GM23338 (cell line): Measurements from ENCODE around the gene TULP1. TPM values are rescaled to one million over a fixed set of nuclear protein-coding genes. Genes with fewer than 3 reads are reported as not detected.

Source experiments
- ATAC-seq: fragments of 200-7000 bp; cut with Tn5 transposase; 3 replicates; pipeline ENCODE4 v1.9.1; 2020
- DNase-seq: peaks from one replicate; pipeline ENCODE4 v3.0.0-alpha.2; 2015; ENCODE audit warnings: low spot score
- H2AFZ ChIP-seq: fragments of 200-600 bp; sonication (generic); 2 replicates; pipeline ENCODE4 v1.8.0; 2016; ENCODE audit warnings: antibody characterized with exemption, mild to moderate bottlenecking, moderate library complexity
- H3F3A ChIP-seq: fragments of 200-600 bp; sonication (generic); replicated peaks from 2 replicates; pipeline ENCODE4 v1.8.0; 2017; ENCODE audit warnings: antibody characterized with exemption, mixed run types, low read depth
- H3K27ac ChIP-seq: fragments of 200-600 bp; sonication (generic); 2 replicates; pipeline ENCODE4 v1.6.1; 2016; ENCODE audit warnings: low read depth
- H3K27me3 ChIP-seq: fragments of 200-600 bp; sonication (generic); 2 replicates; pipeline ENCODE4 v1.8.0; 2016; ENCODE audit warnings: mild to moderate bottlenecking, mixed run types, moderate library complexity; ENCODE audit not compliant: insufficient read depth
- H3K36me3 ChIP-seq: fragments of 200-600 bp; sonication (generic); 2 replicates; pipeline ENCODE4 v1.8.0; 2016; ENCODE audit warnings: mild to moderate bottlenecking; ENCODE audit not compliant: insufficient read depth
- H3K4me1 ChIP-seq: fragments of 200-600 bp; sonication (generic); 2 replicates; pipeline ENCODE4 v1.8.0; 2016; ENCODE audit warnings: mild to moderate bottlenecking, moderate library complexity; ENCODE audit not compliant: insufficient read depth
- H3K4me2 ChIP-seq: fragments of 200-600 bp; sonication (generic); 2 replicates; pipeline ENCODE4 v1.7.1; 2017; ENCODE audit warnings: mixed run types
- H3K4me3 ChIP-seq: fragments of 200-600 bp; sonication (generic); 2 replicates; pipeline ENCODE4 v1.6.1; 2016; ENCODE audit warnings: mixed run types
- H3K79me2 ChIP-seq: fragments of 200-600 bp; sonication (generic); replicated peaks from 2 replicates; pipeline ENCODE4 v1.8.0; 2017; ENCODE audit warnings: mild to moderate bottlenecking; ENCODE audit not compliant: insufficient read depth
- H3K9me2 ChIP-seq: fragments of 200-600 bp; sonication (generic); 2 replicates; pipeline ENCODE4 v1.8.0; 2017; ENCODE audit not compliant: insufficient read depth
- H4K20me1 ChIP-seq: fragments of 200-600 bp; sonication (generic); replicated peaks from 2 replicates; pipeline ENCODE4 v1.8.0; 2017; ENCODE audit warnings: mild to moderate bottlenecking; ENCODE audit not compliant: insufficient read depth
- H3K27ac Mint-ChIP-seq: 2 replicates; pipeline ENCODE4 v1.8.0; 2020; ENCODE audit warnings: inconsistent platforms, mild to moderate bottlenecking, moderate library complexity, mixed read lengths
- H3K27me3 Mint-ChIP-seq: 3 replicates; pipeline ENCODE4 v1.8.0; 2022; ENCODE audit warnings: low read depth, mild to moderate bottlenecking, moderate library complexity, mixed read lengths, inconsistent platforms; ENCODE audit not compliant: insufficient read depth, poor library complexity
- H3K36me3 Mint-ChIP-seq: 3 replicates; pipeline ENCODE4 v1.8.0; 2021; ENCODE audit warnings: low read depth, mild to moderate bottlenecking, inconsistent platforms, moderate library complexity, mixed read lengths
- H3K4me1 Mint-ChIP-seq: 3 replicates; pipeline ENCODE4 v1.8.0; 2020; ENCODE audit warnings: mild to moderate bottlenecking, inconsistent platforms, mixed read lengths
- H3K4me3 Mint-ChIP-seq: 3 replicates; pipeline ENCODE4 v1.8.0; 2021; ENCODE audit warnings: moderate library complexity, mild to moderate bottlenecking, inconsistent platforms, mixed read lengths
- H3K9me3 Mint-ChIP-seq: 3 replicates; pipeline ENCODE4 v1.8.0; 2020; ENCODE audit warnings: moderate library complexity, mild to moderate bottlenecking, inconsistent platforms, mixed read lengths
- CREB1 ChIP-seq: fragments of 250-450 bp; sonication (Bioruptor Pico); IDR thresholded peaks from 2 replicates; pipeline ENCODE4 v1.5.0; 2020; ENCODE audit warnings: low read depth, mild to moderate bottlenecking, moderate library complexity
- EZH2 ChIP-seq: fragments of 200-600 bp; sonication (generic); IDR thresholded peaks from one replicate; pipeline ENCODE4 v1.8.0; 2017; ENCODE audit warnings: antibody characterized with exemption, mild to moderate bottlenecking, low read depth; ENCODE audit not compliant: unreplicated experiment
- EZH2phosphoT487 ChIP-seq: fragments of 200-600 bp; sonication (generic); IDR thresholded peaks from one replicate; pipeline ENCODE4 v1.8.1; 2018; ENCODE audit warnings: antibody characterized with exemption; ENCODE audit not compliant: unreplicated experiment
- JUNB ChIP-seq: IDR thresholded peaks from one replicate; pipeline ENCODE4 v1.6.1; 2016; ENCODE audit warnings: antibody characterized with exemption; ENCODE audit not compliant: unreplicated experiment
- NANOG ChIP-seq: IDR thresholded peaks from 2 replicates; pipeline ENCODE4 v1.6.1; 2016; ENCODE audit warnings: antibody characterized with exemption, borderline replicate concordance
- POLR2AphosphoS5 ChIP-seq: IDR thresholded peaks from 2 replicates; pipeline ENCODE4 v1.6.1; 2016; ENCODE audit warnings: antibody characterized with exemption, low read depth
- STAT1 ChIP-seq: IDR thresholded peaks from one replicate; pipeline ENCODE4 v1.6.1; 2016; ENCODE audit warnings: antibody characterized with exemption; ENCODE audit not compliant: unreplicated experiment
- ZNF114 ChIP-seq: fragments of 250-450 bp; sonication (Bioruptor Pico); IDR thresholded peaks from 2 replicates; pipeline ENCODE4 v1.5.0; 2020; ENCODE audit warnings: mild to moderate bottlenecking, moderate library complexity
- ZNF331 ChIP-seq: fragments of 250-450 bp; sonication (Bioruptor Pico); IDR thresholded peaks from 2 replicates; pipeline ENCODE4 v1.5.0; 2020; ENCODE audit warnings: low read depth, mild to moderate bottlenecking, moderate library complexity
- polyA plus RNA-seq: library from polyadenylated mRNA; unstranded; fragments of >200 nt; fragmentation: Nextera tagmentation; extraction: Ambion mirVana; gene quantifications from 2 replicates; pipeline ENCODE4 v1.2.1, GENCODE V29; 2016
- total RNA-seq: library from RNA; depleted of rRNA; stranded (reverse); fragments of >200 nt; shearing (Covaris generic); gene quantifications from 2 replicates; pipeline ENCODE4 v1.2.3, GENCODE V29; 2014
- TF ChIP-seq, protein P1 (sequence below): fragments of 250-450 bp; sonication (Bioruptor Pico); IDR thresholded peaks from 2 replicates; pipeline ENCODE4 v1.5.0; 2020; ENCODE audit warnings: mild to moderate bottlenecking, moderate library complexity
- TF ChIP-seq, protein P2 (sequence below): IDR thresholded peaks from 2 replicates; pipeline ENCODE4 v1.6.1; 2016; ENCODE audit warnings: antibody characterized with exemption
- TF ChIP-seq, protein P3 (sequence below), 2 experiments: fragments of 200-600 bp in 1 of 2; sonication (generic) in 1 of 2; conservative IDR thresholded peaks; 2 replicates each; pipeline versions ENCODE4 v1.5.1 to v1.6.1; 2016 to 2017; ENCODE audit warnings: antibody characterized with exemption in 2 of 2, low read depth in 2 of 2, mild to moderate bottlenecking in 2 of 2, moderate library complexity in 1 of 2
- TF ChIP-seq, protein P4 (sequence below): IDR thresholded peaks from one replicate; pipeline ENCODE4 v1.6.1; 2018; ENCODE audit warnings: antibody characterized with exemption; ENCODE audit not compliant: unreplicated experiment

TULP1 gene
- total and polyA plus RNA-seq, 2 experiments from 2014 or later: 3.0 to 3.8 TPM

DNA sequence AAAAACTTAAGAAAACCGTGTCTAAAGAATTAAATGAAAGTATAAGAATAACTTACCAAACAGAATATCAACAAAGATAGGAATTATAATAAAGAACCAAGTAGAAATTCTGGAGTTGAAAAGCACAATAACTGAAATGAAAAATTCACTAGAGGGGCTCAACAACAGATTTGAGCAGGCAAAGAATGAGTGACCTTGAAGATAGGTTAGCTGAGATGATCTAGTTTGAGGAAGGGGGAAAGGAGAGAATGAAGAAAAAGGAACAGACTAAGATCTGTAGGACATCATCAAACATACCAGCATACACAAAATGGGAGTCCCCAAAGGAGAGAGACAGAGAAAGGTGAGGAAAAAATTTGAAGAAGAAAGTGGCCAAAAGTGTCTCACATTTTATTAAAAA lies 37.7 kb upstream of the TULP1 start:
- Mint-ChIP-seq H3K4me3 (no peak overlapping the region), H3K9me3 (no peaks in the 10 kb centered on the region; the same call in 2 of the 3 replicates), H3K27me3 (no peaks in the 10 kb centered on the region), H3K36me3 (no peaks in the 10 kb centered on the region), H3K4me1 (peaks cover 2% of the 10 kb centered on the region), H3K27ac (no peak overlapping the region)
- Histone ChIP-seq H2AFZ (no peak overlapping the region), H3K27ac (no peak overlapping the region), H3K79me2 (no peaks in the 10 kb centered on the region), H3F3A (no peaks in the 10 kb centered on the region), H3K36me3 (no peaks in the 10 kb centered on the region), H3K27me3 (no peaks in the 10 kb centered on the region), H3K9me2 (no peaks in the 10 kb centered on the region), H4K20me1 (no peaks in the 10 kb centered on the region), H3K4me1 (no peaks in the 10 kb centered on the region), H3K4me2 (no peak overlapping the region), H3K4me3 (no peak overlapping the region)
- TF ChIP-seq, protein P1, sequence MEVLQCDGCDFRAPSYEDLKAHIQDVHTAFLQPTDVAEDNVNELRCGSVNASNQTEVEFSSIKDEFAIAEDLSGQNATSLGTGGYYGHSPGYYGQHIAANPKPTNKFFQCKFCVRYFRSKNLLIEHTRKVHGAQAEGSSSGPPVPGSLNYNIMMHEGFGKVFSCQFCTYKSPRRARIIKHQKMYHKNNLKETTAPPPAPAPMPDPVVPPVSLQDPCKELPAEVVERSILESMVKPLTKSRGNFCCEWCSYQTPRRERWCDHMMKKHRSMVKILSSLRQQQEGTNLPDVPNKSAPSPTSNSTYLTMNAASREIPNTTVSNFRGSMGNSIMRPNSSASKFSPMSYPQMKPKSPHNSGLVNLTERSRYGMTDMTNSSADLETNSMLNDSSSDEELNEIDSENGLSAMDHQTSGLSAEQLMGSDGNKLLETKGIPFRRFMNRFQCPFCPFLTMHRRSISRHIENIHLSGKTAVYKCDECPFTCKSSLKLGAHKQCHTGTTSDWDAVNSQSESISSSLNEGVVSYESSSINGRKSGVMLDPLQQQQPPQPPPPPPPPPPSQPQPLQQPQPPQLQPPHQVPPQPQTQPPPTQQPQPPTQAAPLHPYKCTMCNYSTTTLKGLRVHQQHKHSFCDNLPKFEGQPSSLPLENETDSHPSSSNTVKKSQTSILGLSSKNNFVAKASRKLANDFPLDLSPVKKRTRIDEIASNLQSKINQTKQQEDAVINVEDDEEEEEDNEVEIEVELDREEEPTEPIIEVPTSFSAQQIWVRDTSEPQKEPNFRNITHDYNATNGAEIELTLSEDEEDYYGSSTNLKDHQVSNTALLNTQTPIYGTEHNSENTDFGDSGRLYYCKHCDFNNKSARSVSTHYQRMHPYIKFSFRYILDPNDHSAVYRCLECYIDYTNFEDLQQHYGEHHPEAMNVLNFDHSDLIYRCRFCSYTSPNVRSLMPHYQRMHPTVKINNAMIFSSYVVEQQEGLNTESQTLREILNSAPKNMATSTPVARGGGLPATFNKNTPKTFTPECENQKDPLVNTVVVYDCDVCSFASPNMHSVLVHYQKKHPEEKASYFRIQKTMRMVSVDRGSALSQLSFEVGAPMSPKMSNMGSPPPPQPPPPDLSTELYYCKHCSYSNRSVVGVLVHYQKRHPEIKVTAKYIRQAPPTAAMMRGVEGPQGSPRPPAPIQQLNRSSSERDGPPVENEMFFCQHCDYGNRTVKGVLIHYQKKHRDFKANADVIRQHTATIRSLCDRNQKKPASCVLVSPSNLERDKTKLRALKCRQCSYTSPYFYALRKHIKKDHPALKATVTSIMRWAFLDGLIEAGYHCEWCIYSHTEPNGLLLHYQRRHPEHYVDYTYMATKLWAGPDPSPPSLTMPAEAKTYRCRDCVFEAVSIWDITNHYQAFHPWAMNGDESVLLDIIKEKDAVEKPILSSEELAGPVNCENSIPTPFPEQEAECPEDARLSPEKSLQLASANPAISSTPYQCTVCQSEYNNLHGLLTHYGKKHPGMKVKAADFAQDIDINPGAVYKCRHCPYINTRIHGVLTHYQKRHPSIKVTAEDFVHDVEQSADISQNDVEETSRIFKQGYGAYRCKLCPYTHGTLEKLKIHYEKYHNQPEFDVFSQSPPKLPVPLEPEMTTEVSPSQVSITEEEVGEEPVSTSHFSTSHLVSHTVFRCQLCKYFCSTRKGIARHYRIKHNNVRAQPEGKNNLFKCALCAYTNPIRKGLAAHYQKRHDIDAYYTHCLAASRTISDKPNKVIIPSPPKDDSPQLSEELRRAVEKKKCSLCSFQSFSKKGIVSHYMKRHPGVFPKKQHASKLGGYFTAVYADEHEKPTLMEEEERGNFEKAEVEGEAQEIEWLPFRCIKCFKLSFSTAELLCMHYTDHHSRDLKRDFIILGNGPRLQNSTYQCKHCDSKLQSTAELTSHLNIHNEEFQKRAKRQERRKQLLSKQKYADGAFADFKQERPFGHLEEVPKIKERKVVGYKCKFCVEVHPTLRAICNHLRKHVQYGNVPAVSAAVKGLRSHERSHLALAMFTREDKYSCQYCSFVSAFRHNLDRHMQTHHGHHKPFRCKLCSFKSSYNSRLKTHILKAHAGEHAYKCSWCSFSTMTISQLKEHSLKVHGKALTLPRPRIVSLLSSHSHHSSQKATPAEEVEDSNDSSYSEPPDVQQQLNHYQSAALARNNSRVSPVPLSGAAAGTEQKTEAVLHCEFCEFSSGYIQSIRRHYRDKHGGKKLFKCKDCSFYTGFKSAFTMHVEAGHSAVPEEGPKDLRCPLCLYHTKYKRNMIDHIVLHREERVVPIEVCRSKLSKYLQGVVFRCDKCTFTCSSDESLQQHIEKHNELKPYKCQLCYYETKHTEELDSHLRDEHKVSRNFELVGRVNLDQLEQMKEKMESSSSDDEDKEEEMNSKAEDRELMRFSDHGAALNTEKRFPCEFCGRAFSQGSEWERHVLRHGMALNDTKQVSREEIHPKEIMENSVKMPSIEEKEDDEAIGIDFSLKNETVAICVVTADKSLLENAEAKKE (CRISPR knock-in tag): no peak
- no peak for TF ChIP-seq NANOG
- TF ChIP-seq POLR2AphosphoS5: no peak
- TF ChIP-seq, protein P2, sequence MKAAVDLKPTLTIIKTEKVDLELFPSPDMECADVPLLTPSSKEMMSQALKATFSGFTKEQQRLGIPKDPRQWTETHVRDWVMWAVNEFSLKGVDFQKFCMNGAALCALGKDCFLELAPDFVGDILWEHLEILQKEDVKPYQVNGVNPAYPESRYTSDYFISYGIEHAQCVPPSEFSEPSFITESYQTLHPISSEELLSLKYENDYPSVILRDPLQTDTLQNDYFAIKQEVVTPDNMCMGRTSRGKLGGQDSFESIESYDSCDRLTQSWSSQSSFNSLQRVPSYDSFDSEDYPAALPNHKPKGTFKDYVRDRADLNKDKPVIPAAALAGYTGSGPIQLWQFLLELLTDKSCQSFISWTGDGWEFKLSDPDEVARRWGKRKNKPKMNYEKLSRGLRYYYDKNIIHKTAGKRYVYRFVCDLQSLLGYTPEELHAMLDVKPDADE: no peak
- TF ChIP-seq, protein P3, sequence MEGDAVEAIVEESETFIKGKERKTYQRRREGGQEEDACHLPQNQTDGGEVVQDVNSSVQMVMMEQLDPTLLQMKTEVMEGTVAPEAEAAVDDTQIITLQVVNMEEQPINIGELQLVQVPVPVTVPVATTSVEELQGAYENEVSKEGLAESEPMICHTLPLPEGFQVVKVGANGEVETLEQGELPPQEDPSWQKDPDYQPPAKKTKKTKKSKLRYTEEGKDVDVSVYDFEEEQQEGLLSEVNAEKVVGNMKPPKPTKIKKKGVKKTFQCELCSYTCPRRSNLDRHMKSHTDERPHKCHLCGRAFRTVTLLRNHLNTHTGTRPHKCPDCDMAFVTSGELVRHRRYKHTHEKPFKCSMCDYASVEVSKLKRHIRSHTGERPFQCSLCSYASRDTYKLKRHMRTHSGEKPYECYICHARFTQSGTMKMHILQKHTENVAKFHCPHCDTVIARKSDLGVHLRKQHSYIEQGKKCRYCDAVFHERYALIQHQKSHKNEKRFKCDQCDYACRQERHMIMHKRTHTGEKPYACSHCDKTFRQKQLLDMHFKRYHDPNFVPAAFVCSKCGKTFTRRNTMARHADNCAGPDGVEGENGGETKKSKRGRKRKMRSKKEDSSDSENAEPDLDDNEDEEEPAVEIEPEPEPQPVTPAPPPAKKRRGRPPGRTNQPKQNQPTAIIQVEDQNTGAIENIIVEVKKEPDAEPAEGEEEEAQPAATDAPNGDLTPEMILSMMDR (conservative IDR thresholded peaks at IDR 0.05; ENCODE audit: low read depth in 2 of 2): no peak
- TF ChIP-seq STAT1: no peak
- no peak for TF ChIP-seq CREB1 (CRISPR knock-in tag)
- TF ChIP-seq, protein P4, sequence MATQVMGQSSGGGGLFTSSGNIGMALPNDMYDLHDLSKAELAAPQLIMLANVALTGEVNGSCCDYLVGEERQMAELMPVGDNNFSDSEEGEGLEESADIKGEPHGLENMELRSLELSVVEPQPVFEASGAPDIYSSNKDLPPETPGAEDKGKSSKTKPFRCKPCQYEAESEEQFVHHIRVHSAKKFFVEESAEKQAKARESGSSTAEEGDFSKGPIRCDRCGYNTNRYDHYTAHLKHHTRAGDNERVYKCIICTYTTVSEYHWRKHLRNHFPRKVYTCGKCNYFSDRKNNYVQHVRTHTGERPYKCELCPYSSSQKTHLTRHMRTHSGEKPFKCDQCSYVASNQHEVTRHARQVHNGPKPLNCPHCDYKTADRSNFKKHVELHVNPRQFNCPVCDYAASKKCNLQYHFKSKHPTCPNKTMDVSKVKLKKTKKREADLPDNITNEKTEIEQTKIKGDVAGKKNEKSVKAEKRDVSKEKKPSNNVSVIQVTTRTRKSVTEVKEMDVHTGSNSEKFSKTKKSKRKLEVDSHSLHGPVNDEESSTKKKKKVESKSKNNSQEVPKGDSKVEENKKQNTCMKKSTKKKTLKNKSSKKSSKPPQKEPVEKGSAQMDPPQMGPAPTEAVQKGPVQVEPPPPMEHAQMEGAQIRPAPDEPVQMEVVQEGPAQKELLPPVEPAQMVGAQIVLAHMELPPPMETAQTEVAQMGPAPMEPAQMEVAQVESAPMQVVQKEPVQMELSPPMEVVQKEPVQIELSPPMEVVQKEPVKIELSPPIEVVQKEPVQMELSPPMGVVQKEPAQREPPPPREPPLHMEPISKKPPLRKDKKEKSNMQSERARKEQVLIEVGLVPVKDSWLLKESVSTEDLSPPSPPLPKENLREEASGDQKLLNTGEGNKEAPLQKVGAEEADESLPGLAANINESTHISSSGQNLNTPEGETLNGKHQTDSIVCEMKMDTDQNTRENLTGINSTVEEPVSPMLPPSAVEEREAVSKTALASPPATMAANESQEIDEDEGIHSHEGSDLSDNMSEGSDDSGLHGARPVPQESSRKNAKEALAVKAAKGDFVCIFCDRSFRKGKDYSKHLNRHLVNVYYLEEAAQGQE: no peak
- TF ChIP-seq JUNB: no peak
- no peak for TF ChIP-seq ZNF331 (CRISPR knock-in tag)
- no peak for TF ChIP-seq EZH2phosphoT487
- no peak for TF ChIP-seq EZH2
- TF ChIP-seq ZNF114: no peak
- DNase-seq (no peak), ATAC-seq (no peak)
